GM19452 (cell line): Measurements from ENCODE around the gene ANKRD65.

Source experiments
- ATAC-seq: cut with Tn5 transposase; IDR thresholded peaks from one replicate; pipeline ENCODE4 v1.9.1; 2021; ENCODE audit not compliant: unreplicated experiment

Gene ANKRD65

DNA sequence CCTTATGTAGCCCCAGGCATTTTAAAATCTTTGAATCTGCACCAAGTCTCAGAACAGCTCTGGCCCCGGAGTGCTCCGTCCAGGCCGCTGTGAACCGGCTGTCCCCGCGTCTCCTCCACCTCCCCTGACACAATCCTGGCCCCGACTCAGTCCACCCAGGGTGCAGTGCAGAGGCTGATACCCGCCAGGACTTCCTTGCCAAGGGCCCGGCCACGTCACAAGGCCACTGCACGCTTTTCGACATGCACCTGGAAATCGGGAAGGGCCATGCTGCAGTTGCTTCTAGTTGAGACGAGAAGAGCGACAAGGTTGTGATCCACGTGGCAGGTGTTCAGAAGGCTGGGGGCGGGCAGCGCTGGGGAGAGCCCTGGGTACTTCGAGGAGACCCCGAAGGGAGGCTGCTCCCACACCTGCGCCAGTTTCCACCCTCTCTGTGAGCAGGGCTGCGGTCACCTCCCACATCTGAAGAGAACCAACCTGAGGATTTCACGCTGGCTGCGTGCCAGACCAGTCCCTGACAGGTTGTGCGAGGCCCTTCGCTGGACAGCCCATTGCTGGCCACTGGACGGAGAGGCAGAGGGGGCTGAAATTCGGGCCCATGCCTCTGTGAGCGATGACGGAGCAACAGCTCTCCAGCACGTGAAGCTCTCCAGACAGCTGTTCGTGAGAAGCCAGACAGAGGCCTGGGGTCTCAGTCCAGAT is 21.1 kb upstream of the ANKRD65 start:
- no peak for ATAC-seq

DNA sequence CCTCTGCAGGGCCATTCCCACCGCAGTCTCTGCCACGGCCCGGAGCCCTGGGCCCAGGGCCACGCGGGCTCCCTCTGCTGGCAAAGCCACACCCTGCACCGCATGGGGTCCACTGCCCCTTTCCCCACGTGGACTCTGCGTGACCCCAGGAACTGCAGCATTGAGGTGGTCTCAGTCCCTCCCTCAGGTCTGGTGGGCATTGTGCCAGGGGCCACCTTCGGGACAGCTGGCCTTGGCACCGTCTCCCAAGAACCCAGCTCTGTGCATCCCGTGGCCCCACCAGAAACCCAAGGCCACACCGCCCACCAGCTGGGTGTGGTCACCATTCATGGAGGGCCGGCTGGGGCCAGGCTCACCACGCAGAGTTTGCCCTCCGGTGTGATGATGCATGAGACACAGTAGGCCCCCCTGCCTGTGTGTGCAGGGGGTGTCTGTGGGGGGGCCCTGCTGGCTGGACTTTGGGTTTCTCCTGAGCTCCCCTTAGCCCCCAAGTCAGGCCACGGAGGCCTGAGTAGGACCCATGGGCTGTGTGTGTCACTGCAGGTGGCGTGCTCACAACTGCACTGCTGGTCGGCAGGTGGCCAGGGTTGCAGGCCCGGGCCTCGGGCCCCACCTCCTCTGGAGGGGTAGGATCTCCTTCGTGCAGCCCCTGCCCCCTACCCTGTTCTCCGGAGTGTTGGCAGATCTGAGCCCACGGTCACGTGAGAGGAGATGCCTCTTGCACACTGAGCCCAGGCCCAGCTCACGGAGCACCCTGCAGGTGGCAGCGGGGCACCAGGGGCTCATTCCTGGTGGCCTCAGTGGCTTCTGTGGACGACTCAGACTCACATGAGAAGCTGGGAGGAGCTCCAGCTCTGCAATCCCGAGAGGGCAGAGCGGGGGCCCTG is 20.2 kb upstream of the ANKRD65 start:
- no peak for ATAC-seq

DNA sequence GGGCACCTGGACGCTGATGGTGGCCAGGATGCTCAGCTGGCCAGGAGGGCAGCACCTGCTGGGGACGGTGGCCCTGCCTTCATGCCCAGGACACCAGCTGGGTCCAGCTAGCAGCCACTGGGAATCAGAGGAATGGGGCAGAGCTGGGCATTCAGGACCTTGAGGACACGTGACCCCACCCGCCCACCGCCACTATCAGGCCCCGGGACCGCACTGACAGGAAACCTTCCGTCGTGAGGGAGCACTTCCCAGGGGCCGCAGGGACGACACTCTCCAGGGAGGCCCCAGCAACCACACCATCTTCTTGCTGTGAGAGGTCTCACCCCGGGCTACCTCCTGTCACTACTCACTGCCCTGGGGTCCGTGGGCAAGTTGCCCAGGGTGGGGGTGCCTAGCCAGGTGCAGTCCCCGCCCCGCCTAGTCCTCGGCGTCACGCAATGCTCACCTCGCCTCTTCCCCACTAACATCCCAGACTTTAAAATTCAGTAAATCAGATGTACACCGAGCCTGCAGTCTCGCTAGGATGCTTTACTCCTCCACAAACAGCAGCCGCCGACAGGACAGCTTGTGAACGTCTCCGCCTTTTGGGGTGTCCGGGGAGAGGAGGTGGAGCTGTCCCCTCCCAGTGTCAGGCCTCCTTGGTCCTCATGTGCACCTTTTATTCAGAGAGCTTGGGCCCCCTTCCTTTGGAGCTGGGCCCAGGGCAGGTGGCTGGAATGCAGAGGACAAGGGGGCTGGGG is 19.4 kb upstream of the ANKRD65 start:
- ATAC-seq, result no peak

DNA sequence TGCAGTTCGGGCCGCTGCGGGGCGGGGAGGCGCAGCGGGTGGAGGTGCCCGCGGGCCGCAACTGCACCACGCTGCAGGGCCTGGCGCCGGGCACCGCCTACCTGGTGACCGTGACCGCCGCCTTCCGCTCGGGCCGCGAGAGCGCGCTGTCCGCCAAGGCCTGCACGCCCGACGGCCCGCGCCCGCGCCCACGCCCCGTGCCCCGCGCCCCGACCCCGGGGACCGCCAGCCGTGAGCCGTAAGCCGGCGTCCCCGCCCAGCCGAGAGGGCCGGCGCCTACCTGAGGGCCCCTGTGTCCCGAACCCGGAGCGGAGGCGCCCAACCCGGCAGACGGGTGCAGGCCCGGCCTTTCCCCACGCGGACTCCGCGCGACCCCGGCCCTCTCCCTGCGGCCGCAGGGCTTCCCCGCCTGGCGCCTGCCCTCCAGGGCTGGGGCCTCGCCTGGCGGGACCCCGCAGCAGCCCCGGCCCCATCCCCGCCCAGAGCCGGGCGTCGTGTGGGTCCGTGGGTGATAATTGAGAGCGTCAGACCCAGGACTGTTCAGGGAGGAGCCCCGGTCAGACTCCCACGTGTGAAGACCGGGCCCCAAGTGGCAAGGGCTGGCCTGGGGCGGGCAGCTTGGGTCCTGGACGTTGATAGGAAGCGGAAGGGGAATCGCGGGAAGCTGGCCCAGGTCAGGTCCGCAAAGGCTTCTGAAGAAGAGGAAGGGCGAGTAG is 18.6 kb upstream of the ANKRD65 start:
- ATAC-seq, result no peak

DNA sequence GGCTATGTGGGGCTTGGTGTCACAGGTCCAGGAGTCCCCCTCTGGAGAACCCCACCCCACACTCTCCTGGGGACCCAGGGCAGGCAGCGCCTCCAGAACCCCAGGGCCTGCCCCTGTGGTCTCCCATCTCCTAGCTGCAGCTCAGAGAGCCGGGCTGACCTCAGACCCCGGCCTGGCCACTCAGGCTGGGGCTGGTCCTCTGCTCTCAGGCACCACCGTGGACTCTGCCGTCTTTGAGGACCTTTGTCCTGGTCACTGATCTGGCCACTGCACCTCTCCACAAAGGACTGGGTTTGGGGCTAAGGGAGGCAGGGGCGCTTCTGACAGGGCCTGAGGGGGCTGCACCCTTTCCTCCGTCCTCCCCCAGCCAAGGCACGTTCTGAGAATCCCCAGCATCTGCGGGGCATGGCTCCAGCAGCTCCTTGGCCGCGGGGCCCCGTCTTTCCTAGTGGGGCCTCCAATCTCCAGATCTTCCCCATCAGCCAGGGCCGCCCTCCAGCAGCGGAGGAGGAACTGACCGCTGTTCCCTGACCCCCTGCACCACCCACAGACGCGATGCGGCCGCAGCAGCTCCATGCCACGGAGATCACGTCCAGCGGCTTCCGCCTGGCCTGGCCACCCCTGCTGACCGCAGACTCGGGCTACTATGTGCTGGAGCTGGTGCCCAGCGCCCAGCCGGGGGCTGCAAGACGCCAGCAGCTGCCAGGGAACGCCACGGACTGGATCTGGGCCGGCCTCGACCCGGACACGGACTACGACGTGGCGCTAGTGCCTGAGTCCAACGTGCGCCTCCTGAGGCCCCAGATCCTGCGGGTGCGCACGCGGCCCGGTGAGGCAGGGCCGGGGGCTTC is 17.7 kb upstream of the ANKRD65 start:
- ATAC-seq, result no peak

DNA sequence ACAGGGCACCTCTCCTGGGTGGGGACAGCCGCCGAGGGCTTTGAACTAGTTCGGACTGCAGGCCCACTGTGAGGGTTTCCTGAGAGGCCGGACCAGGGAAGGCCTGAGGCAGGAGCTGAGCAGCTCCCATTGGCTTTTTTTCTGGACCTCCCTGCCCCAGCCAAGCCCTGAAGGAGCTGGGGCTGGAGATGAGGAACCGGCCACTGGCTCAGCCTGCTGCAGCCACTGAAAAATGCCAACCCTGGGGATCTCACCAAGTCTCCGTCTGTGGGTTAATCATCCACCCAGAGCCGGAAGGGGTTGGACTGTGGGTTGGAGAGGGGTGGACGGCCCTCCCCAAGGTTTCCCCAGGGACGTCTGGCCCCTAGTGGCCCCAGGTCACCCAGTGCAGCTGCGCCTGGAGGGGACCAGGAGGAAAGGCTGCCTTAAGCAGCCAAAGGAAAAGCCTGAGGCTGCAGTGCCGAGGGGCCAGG is 16.9 kb upstream of the ANKRD65 start:
- ATAC-seq, result no peak

DNA sequence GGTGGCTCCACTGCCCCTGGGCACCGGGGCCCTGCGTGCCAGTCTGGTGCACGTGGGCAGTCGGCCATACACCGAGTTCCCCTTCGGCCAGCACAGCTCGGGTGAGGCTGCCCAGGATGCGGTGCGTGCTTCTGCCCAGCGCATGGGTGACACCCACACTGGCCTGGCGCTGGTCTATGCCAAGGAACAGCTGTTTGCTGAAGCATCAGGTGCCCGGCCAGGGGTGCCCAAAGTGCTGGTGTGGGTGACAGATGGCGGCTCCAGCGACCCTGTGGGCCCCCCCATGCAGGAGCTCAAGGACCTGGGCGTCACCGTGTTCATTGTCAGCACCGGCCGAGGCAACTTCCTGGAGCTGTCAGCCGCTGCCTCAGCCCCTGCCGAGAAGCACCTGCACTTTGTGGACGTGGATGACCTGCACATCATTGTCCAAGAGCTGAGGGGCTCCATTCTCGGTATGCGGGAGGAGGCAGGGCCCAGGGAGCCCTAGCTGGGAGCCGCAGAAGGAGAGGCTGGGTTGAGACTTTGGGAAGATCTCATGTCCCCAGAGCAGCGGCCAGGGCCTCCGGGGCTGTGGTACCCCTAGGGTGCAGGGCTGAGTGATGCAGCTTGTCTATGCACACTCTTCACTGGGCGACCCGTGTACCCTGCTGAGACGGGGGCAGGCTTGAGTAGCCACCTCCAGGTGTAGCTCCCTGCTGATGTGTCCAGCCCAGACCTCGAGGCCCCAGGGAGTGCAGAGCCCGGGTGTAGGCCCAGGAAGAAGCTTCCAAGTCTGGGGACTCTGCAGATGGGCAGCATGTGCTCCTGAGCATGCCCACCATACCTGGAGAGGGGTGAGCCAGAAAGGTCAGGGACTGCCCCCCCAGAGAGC is 16.2 kb upstream of the ANKRD65 start:
- ATAC-seq, result no peak

DNA sequence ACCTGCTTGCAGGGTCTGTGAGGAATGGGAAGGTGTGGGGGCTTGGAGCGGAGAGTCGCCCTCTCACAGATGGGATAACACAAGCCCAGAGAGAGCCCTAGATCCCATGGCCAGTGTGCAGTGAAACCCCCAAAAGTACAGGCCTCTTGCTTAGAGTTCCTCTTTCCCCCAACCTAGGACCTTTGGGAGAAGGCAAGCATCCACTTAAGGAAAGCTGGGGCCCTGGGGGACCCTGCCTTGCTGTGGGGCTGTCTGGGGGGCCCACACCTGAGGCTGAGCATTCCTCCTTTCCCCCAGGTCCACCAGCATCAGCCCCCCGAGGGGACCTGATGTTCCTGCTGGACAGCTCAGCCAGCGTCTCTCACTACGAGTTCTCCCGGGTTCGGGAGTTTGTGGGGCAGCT is 15.6 kb upstream of the ANKRD65 start:
- ATAC-seq, result no peak

DNA sequence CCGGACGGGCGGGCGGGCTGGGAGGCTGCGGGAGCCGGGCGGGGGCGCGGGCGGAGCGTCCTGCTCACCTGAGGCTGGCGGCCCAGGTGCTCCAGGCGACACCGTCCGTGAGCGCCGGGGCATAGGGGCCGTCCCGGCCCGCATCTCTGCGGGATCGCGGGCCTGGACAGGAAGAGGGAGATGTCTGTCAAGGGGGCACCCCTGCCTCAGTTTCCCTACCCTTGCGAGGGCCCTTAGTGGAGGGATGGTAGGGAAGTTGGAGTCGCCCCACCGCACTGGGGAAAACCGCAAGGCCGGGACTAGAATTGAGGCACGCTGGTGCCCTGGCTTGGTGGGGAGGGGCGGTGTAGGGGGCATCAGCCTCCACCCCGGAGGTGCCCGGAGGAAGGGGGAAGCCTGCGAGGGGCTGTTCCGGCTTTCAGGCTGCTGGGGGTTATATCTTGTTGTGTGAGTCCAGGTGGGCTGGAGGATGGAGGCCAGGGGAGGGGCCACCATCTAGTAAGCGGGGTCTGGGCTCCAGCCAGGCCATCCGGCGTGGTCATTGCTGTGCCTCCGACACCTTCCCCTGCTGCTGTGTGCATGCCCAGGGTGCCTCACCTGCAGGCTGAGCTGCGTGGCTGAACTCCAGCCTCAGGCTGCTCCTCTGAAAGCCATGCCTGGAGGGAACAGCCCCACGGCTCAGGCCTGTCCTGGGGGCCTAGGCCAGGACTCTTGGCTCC is 15.0 kb upstream of the ANKRD65 start:
- no peak for ATAC-seq

DNA sequence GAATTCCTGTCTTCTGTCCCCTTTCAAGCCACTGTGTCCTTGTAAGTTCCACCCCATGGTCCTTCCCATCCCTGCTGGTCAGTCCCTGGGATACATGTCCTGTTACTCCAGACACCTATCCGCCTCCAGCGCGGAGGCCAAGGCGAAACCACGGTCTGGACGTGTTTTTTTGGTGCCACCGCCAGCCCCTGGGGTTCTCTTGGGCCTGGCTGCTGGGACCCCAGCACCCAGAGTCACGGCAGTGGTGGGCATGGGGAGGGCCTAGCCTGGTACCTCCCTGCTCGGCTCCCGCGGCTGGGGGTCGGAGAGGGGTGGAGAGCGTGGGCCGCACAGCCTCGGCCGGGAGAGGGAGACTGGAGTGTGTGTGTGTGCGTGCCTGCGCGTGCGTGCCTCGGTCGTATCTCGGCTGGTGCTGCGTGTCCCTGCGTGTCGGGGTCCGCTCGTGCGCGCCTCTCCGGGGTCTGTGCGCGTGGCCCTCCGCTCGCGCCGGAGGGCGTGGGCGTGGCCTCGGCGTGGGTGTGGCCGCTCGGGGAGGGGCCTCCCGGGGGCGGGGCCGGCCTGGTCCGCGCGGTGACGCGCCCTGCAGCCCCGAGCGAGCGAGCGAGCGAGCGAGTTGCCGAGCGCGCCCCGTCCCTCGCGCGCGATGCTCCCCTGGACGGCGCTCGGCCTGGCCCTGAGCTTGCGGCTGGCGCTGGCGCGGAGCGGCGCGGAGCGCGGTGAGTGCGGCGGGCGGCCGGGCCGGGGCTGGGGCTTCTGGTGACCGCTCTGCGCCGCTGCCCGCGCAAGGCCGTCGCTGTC is 14.2 kb upstream of the ANKRD65 start, which contains the start of gene VWA1:
Gene VWA1, plus strand, starts transcription at position 585 of the 798 bp plus-strand sequence. Its CDS starts 59 bp downstream, at position 644.
- ATAC-seq, result no peak

DNA sequence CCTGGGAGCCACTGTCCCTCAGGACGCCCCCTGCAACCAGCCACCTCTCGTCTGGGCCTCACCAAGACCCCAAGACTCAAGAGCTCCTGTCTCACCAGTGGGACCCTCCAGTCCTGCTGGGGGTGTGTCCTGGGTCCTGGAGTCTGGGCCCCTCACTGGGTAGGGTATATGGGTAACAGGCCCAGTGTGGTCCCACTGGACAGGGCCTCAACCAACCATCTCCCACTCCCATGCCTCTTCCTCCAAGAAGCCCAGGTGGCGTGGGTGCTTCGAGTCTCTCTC is 13.7 kb upstream of the ANKRD65 start:
- ATAC-seq, result no peak

DNA sequence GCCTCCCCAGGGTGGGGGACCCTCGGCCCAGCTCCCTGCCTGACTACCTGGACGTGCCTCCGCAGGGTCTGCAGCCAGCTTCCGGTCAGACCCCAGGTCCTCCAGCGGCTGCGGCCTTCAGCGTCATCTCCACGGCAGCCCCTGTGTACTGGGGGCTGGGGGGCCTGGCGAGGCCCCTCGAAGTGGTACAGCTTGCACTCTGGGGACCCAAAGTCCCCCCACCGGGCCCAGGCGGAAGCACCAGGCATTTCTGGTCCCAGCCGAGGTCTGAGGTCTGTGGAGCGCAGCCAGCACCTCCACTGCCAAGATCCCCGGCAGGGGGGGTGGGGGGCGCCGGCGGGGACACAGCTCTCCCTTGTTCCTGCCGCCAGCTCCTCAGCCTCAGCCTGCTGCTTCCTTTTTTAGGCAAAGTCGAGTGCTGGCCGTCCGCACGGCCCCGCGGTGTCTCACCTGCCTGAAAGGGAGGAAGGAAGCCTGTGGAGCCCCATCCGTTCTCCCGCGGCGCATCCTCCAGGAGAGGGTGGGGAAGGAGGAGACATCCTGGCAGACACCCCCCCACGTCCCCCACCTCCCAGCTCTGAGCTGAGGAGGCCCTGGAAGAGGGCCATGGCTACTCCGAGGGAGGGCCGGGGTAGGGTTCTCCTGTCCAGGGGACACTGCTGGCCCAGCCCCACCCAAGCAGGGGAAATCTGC is 13.2 kb upstream of the ANKRD65 start:
- no peak for ATAC-seq

DNA sequence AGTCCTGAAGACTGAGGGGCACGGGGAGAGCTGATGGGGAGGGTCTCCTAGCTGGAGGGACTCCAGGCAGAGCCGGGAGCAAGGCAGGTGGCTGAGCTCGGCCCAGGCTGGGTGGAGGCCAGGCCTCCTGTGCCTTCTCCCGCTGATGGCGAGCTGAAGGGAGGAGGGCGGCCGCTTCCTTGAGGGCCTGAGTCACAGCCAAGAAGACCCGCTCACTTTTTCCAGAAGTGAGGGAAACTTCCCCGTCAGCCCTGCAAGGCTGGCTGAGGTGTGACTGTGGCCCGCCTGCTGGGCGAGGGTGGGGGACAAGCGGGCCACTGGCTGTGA is 12.7 kb upstream of the ANKRD65 start:
- ATAC-seq, result no peak

DNA sequence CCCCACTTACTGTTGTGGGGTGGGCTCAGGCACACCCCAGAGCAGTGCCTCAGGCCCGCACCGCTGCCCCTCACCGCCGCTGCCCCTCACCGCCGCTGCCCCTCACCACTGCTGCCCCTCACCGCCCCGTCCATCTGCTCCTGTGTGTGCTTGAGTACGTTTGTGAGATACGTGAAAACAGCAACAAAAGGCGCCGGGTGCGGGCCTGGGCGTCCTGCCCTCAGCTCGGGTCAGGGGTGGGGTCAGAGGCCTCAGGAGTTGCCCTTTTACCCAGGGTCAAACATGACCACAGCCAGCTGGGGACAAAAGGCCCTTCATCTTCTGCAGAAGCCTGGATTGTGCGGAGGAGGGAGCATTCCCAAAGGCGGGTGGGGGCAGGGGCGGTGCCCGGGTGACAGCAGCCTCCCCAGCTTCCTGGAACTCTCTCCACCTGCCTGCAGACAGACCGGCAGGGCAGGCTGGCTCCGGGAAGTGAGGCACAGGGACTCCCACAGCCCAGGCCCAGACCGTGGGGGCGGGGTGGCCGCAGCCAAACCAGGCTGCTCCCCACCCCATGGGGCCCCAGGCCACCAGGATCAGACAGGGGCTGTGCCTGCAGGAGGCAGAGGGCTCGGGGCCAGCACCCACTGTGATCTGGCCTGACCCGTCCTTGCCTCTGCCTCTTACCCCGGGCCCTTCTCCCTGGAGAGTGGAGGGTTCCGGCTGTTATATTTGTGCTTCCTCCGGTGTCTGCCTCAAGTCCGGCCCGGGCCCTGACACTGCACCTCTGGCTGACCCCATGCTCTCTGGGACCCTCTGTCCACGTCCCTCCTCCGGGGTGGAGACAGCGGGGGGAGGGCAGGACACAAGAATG is 12.1 kb upstream of the ANKRD65 start:
- ATAC-seq, result no peak

DNA sequence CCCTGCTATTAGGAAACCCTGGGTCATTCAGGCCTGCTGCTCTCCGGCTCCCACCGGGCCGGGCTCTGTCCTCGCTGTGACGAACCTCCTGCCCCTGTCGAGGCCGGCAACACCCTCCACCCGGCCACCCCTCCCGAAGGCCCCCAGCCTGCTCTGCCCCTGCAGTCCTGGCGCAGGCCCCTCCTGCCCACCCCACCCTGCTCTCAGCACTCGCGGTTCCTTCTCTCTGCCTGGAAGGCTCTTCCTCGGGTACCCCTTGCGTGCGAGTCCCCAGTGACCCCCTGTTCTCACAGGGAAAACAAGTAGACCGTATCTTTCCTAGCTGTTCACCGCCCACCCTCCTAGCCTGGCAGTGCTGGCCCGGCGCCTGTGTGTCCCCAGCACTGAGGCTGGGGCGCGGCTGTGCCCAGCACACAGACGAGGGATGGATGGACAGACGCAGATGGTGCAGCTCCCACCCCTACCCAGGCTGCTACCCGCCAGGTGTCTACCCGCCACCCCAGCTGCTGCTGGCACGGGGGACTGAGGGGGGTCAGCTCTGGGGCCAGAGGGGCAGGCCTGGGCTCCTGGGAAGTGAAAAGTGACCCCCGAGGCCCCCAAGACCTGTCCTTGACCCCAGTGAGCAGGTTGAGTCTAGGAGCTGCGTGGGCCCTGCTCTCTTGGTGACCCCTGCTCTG is 11.3 kb upstream of the ANKRD65 start:
- ATAC-seq, result no peak

DNA sequence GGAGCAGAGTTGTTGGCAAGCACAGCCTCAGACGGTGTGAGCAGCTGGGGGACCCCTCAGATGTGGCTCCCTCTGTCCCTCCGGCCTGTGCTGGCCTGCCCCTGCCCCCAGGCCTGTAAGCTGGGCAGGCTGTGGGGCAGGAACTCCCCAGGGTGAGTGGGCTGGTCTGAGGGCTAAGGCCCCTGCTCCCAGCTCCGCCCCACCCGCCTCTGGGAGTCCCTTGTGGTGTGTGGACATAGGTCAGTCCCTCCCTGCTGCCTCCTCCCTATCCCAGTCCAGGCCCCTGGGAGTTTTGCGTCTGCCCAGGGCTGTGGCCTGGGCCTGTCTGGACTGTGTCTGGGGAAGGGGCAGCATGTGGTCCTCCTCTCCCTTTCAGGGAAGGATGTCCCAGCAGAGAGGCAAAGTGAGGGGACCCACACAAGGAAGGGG is 10.8 kb upstream of the ANKRD65 start:
- no peak for ATAC-seq
